Measurements from ENCODE around the gene CARTPT. TPM values are rescaled to one million over a fixed set of nuclear protein-coding genes. Genes with fewer than 3 reads are reported as not detected.

CARTPT gene
- not detected in 2 replicates for total RNA-seq

GRCh38 chr5:71719063-71719964, at the start of gene CARTPT:
Gene CARTPT, plus strand, starts transcription at chr5:71719275. Its CDS starts 19 bp downstream, at chr5:71719294.

Other genes with a start within 250 kb of the CARTPT start
- 14.1 and 17.1 TPM in 2 replicates for gene MCCC2, start 131.9 kb upstream of the CARTPT start, total RNA-seq